Tibial artery (tissue), 4 donors: ENCODE measurements around the gene NLRP14.

Experiments
- DNase-seq, 2 donors: peaks; one replicate each; pipeline ENCODE4 v3.0.0-alpha.2; 2019
- H3K27ac ChIP-seq, 2 donors: fragments of 200-600 bp; sonication (generic) in 1 of 2; 1 replicate in 1 of 2; 2 replicates in 1 of 2; pipeline ENCODE4 v1.5.1; 2018 to 2019; ENCODE audit warnings: mild to moderate bottlenecking in 1 of 2
- H3K27me3 ChIP-seq, 2 donors: fragments of 200-600 bp; sonication (generic) in 1 of 2; one replicate each; pipeline versions ENCODE4 v1.5.1 to v1.6.0; 2016 to 2019
- H3K36me3 ChIP-seq, 3 donors: fragments of 200-600 bp; sonication (generic) in 2 of 3; one replicate each; pipeline ENCODE4 v1.5.1; 2016 to 2019; ENCODE audit warnings: mild to moderate bottlenecking in 2 of 3
- H3K4me1 ChIP-seq, 4 donors: fragments of 200-600 bp; sonication (generic) in 2 of 4; 1 replicate in 3 of 4; 2 replicates in 1 of 4; pipeline ENCODE4 v1.5.1; 2016 to 2019
- H3K4me3 ChIP-seq, 2 donors: fragments of 200-600 bp; sonication (generic) in 1 of 2; 1 replicate in 1 of 2; 2 replicates in 1 of 2; pipeline ENCODE4 v1.5.1; 2018 to 2019; ENCODE audit warnings: mild to moderate bottlenecking in 2 of 2
- H3K9me3 ChIP-seq, 3 donors: fragments of 200-600 bp; sonication (generic) in 1 of 3; one replicate each; pipeline ENCODE4 v1.5.1; 2016 to 2019
- CTCF ChIP-seq, 2 experiments: fragments of 200-600 bp in 1 of 2; fragments of 450-650 bp in 1 of 2; IDR thresholded peaks; one replicate each; pipeline ENCODE4 v1.5.1; 2017 to 2019; ENCODE audit warnings: antibody characterized with exemption in 2 of 2, mild to moderate bottlenecking in 1 of 2, moderate library complexity in 1 of 2
- intact Hi-C: fragments of 100-400 bp; cut with DNase I; formaldehyde crosslinking; loops from one replicate; pipeline ENCODE4 v1.15.0; 2023; ENCODE audit warnings: low total_unique reads

Gene NLRP14

GRCh38 chr11:7056828-7057513 is 36.7 kb downstream of the NLRP14 start:
- no peak for TF ChIP-seq CTCF (IDR thresholded peaks at IDR 0.05)
- Histone ChIP-seq H3K4me3 (no peak overlapping the region), H3K4me1 (no peaks in the 10 kb centered on the region), H3K27me3 (no peaks in the 10 kb centered on the region), H3K9me3 (no peaks in the 10 kb centered on the region), H3K27ac (no peak overlapping the region), H3K36me3 (no peaks in the 10 kb centered on the region)
- intact Hi-C loops = no loop called here
- no peak for DNase-seq

- Histone ChIP-seq H3K4me3 (no peak overlapping the region), H3K36me3 (no peaks in the 10 kb centered on the region), H3K9me3 (no peaks in the 10 kb centered on the region), H3K27me3 (no peaks in the 10 kb centered on the region), H3K4me1 (no peaks in the 10 kb centered on the region), H3K27ac (no peak overlapping the region)
- no peak for DNase-seq
- intact Hi-C loops = no loop called here
- no peak for TF ChIP-seq CTCF (IDR thresholded peaks at IDR 0.05)
These were observed 37.4 kb downstream of the NLRP14 start for GRCh38 chr11:7057641-7058040.

- Histone ChIP-seq H3K4me3 (no peak overlapping the region), H3K36me3 (no peaks in the 10 kb centered on the region), H3K9me3 (no peaks in the 10 kb centered on the region), H3K27ac (no peak overlapping the region), H3K4me1 (no peaks in the 10 kb centered on the region), H3K27me3 (no peaks in the 10 kb centered on the region)
- DNase-seq = no peak
- no peak for TF ChIP-seq CTCF (IDR thresholded peaks at IDR 0.05)
- intact Hi-C loops = no loop called here
These were observed 40.6 kb downstream of the NLRP14 start for GRCh38 chr11:7060868-7061267.

GRCh38 chr11:7062534-7062933 is 42.3 kb downstream of the NLRP14 start:
- no peak for DNase-seq
- Histone ChIP-seq H3K9me3 (no peaks in the 10 kb centered on the region), H3K27ac (no peak overlapping the region), H3K27me3 (no peaks in the 10 kb centered on the region), H3K4me3 (no peak overlapping the region), H3K4me1 (no peaks in the 10 kb centered on the region), H3K36me3 (no peaks in the 10 kb centered on the region)
- intact Hi-C loops = no loop called here
- TF ChIP-seq CTCF (IDR thresholded peaks at IDR 0.05) = no peak

GRCh38 chr11:7072401-7073028 is 52.2 kb downstream of the NLRP14 start:
- H3K36me3 ChIP-seq = no peaks in the 10 kb centered on the region
- intact Hi-C loops = no loop called here
- no peak overlapping the region for H3K4me3 ChIP-seq
- H3K27me3 ChIP-seq = no peaks in the 10 kb centered on the region
- no peak for DNase-seq
- H3K9me3 ChIP-seq = no peaks in the 10 kb centered on the region
- no peak overlapping the region for H3K27ac ChIP-seq
- no peak for TF ChIP-seq CTCF (IDR thresholded peaks at IDR 0.05)
- H3K4me1 ChIP-seq = no peaks in the 10 kb centered on the region
